ENCODE measurements around the gene RPLP1. TPM values are rescaled to one million over a fixed set of nuclear protein-coding genes. Genes with fewer than 3 reads are reported as not detected.

The RPLP1 gene
- 101 TPM for total RNA-seq

- peak; percentile 99 for DNase-seq
These were observed at the start of gene RPLP1 for GRCh38 chr15:69452692-69453521. RPLP1 (plus strand) TSS chr15:69452818; CDS start chr15:69452949, 131 bp downstream.

DNA sequence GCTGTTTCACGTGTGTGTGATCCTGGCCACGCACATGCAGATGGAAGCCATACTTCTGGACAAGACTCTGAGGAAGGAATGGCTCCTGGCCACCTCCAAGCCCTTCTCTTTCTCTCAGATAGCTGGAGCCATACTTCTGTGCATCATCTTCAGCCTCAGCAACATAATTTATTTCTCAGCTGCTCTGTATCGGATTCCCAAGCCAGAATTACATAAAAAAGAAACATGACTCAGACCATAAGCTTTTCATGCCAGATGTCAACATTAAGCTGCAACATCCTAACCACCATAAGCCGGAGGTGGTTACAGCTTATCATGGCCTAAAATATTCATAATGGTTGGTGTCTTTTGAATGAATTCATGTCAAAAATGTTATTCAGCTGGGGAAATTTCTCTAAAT lies 49.0 kb upstream of the RPLP1 start:
- DNase-seq, result peak; percentile 42

- no peak for DNase-seq
These were observed 47.5 kb upstream of the RPLP1 start for GRCh38 chr15:69405110-69405509.

DNA sequence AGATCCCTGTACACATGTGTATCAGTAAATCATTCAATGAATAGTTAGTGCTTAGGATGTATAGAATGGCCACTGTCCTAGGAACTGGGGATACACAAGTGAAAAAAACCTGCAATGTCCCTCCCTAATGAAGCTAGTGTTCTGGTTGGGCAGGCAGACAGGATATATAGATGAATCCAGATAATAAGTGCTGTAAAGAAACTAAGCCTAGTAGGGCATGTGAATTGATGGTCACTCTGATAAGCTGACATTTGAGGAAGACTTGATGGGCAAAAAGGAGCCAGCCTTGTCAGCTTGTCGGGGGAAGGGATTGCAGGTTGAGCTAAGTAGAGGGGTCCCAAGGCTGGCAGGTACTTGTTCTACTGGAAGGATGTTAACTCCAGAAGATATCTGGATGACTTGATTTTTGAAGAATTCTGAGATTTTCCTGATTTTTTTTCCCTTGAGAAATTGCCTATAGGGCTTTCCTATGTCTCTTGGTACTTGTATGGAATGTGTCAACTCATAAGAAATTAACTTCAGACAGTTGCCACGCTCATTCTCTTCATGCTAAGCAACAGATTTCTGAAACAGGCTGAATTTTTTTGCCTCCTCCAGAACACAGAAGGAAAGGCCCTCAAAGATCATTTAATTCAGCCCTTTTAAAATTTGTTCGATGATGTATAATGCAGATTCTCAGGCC lies 44.8 kb upstream of the RPLP1 start:
- DNase-seq, result no peak

- DNase-seq, result no peak
These were observed 43.8 kb upstream of the RPLP1 start for GRCh38 chr15:69408841-69409240.

DNA sequence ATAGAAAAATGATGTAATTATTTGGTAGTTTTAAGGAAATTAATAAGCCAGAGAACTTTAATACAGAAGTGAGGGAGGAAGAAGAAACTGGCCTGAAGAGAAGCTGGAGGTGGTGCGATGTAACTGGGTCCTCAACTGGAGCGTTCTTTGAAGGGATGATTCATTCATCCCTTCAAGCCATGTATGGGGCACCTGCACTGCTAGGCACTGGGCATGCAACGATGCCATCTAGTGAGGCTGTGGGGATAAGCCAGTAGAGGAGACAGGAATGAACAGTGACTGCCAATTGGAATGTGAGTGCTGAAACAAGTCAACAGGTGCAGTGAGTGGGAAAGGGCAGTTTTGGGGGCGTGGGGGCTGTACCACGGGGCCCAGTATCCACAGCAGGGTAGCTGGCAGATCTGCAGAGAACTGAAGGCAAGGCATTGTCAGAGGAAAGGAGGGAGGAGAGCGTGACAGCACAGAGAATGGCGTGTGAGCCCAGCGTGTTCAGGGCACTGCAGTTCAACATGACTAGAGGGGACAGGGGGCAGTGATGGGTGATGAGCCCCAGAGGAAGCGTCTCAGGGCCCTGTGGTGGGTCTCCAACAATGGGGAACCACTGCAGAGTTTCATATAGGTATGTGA lies 42.3 kb upstream of the RPLP1 start:
- DNase-seq, result peak; percentile 62

DNA sequence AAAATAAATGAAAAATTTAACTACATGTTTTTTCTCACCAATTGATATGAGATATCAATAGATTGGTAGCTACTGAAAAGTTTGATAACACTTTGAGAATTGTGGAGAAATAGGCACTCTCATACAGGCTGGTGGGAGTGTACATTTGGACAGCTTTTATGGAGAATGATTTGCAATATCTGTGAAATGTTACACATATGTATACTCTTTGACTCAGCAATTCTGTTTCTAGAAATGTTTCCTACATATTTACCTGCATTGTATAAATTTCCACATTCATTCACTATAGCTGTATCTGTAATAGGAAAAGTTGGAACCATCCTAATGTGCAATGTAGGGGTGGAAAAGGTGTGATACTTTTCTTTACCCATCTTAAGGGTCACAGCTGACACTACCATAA lies 40.3 kb upstream of the RPLP1 start:
- no peak for DNase-seq

DNA sequence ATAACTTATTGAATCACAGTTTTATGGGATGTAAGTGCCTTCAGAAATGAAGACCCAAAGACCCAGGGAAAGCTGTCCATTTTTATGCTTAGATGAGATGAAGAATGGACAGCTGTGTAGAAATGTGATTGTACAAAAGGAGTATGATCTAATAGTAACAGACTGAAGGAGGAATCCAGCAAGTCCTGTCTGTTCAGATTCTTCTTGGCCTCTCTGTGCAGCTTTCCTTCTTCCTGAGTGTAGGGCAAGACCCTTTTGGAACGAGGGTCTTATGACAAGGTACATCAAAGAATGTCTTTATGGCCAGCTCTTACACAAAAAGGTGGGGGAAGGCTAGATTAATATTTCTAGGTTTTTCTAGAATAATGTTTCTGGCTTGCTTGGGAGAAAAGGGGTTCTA lies 39.9 kb upstream of the RPLP1 start:
- DNase-seq, result no peak

- DNase-seq, result peak; percentile 97
These were observed 38.6 kb upstream of the RPLP1 start, which contains the start of gene KIF23 for GRCh38 chr15:69413822-69414700. KIF23 (plus strand) TSS chr15:69414349; CDS start chr15:69414466, 117 bp downstream.

DNA sequence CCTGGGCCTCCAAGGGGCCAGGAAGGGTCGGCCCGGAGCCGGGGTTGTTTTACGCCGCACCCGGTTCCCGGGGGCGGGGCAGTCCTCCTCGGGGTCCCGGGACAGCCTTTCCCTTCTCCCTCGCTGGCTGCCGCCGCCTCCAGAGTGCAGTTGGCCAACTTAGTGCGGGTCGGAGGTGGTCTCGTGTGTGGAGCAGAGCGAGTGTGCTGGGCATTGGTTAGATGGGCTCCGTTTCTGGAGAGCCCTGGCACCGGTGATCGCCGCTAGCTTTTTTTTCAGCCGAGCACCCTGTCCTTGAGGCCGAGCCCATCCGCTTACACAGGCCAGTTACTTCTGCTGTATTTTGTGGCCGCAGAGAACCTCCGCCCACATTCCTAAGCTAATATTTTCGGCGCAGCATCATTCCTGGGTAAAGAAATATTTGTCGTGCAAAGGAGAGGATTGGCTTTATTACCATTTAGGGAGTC lies 37.9 kb upstream of the RPLP1 start:
- DNase-seq, result peak; percentile 66

DNA sequence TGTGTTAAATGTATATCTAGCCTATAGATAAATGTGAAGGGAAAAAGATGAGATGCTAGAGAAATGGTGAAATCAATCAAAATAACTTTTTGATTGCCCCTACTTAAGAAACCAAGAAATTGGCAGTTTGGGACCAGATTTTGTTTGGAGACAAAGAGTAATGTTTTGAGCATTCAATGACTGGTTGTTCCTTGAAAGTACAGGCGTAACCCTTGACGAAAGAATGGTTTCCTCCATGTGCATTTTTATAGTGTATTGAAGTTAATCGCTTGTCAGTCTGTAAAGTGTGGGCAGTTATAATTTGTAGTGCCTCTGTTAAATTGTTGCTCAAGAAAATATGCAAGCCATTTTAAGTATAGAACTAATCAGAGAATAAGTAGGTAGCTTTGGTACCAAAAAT lies 37.2 kb upstream of the RPLP1 start:
- DNase-seq, result no peak

DNA sequence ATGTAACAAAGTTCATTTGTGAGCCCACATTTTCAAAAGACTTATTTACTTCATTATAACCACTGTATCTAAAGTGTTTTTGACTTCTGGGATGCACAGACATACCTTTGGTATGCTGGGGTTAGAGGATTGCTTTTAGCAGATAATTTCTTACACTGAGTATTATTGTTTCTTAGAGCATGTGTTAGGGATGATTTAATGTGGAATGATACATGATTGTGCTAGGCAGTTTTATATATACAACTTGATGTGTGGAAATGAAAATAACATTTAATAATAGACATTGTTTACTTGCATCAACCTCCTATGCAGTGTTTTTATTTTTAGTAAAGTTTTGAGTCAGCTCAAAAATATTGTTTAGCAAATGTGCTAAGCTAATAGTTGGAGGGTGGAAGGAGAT lies 35.0 kb upstream of the RPLP1 start:
- DNase-seq, result no peak

- DNase-seq, result no peak
These were observed 31.1 kb upstream of the RPLP1 start for GRCh38 chr15:69421498-69421897.

- peak; percentile 31 for DNase-seq
These were observed 30.2 kb upstream of the RPLP1 start for GRCh38 chr15:69422336-69422895.

- no peak for DNase-seq
These were observed 28.6 kb upstream of the RPLP1 start for GRCh38 chr15:69424001-69424400.

DNA sequence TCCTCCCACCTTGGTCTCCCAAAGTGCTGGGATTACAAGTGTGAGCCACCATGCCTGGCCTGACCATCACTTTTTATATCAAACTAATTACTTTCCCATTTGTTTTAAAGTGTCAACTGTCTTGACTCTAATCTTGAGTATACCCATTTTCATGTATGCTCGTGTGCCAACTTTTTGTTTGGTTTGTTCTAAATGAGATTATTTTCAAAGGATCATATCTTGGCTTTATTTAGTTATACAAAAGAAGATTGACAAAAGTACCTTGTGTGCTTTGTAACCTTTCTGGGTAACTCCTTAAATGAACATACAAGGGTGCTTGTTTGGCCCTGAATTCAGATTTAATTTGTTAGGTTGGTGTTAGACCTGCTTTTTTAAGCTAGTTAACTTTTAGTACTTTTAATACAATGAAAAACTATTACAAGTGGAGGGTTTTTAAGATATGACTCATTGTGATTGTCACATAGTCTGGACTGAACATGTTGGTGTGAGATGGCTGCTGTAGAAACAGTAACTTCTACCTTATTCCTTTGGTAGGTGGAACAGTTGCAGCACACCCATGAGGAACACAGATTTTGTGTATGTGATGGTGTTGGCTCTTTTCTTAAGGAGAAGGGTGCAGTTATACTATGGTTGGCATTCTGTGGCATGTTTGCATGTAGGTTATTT lies 27.7 kb upstream of the RPLP1 start:
- no peak for DNase-seq

DNA sequence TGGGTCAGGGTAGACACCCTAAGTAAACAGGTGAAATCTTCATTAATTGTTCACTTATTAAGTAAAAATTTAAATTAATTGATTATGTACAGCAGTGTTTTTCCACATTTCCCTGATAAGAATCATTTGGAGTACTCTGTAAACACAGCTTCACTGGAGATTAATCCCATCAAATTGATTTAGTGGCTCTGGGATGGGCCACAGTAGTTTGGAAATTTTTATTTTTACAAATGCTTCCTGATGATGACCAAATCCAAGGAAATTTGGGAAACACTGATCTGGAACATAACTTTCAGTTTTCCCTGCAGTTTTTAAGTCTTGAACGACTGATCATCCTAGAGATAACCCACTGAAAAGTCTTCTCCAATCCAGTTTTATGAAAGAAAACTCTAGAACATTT lies 18.8 kb upstream of the RPLP1 start:
- no peak for DNase-seq

DNA sequence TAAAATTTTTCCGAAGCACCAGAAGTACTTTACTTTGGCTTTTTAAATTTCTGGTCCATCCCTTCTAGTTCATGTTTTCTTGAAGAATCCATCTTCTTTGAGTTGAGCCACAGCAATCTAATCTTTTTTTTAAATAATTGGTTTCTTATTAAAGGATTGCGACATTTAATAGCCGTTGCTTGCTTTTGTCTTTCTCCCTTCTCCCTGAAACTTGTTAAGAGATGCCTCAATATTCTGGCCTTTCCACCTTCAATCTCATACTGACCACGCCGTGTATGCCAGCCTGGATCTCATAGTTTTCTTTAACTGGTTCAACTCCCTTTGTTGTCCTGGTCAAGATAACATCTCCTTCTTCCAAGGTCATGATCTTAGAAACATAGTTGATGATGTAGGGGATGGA lies 18.4 kb upstream of the RPLP1 start:
- no peak for DNase-seq

GRCh38 chr15:69434679-69435078 lies 17.9 kb upstream of the RPLP1 start:
- DNase-seq, result no peak

DNA sequence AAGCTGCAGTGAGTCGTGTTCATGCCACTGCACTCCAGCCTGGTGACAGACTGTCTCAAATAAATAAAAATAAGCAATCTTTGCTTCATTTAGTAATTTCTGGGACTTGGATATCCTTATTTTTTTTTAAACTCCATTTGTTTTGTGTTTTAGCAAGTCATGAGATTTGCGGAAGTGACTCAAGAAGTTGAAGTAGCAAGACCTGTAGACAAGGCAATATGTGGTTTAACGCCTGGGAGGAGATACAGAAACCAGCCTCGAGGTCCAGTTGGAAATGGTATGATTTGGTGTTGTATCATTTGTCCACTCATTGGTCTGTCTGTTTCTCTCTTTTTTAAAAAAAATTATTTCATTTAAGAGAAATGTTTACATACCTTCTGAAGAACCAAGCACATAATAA lies 16.6 kb upstream of the RPLP1 start:
- no peak for DNase-seq

GRCh38 chr15:69436951-69437350 lies 15.7 kb upstream of the RPLP1 start:
- DNase-seq, result no peak
